NCI-H748 (cell line): ENCODE results near the gene USP25.

ENCODE experiments used
- DNase-seq: peaks from one replicate; lab custom pipeline; 2025; ENCODE audit not compliant: unreplicated experiment; lab: John Stamatoyannopoulos, UW

Gene USP25

GRCh38 chr21:15729674-15730483 is at the start of gene USP25:
Gene USP25 (plus strand): TSS chr21:15729982. CDS start chr21:15730394, 412 bp downstream.
- peak; percentile 86 for DNase-seq

GRCh38 chr21:15682186-15682895 is 47.4 kb upstream of the USP25 start:
- DNase-seq, result no peak

DNA sequence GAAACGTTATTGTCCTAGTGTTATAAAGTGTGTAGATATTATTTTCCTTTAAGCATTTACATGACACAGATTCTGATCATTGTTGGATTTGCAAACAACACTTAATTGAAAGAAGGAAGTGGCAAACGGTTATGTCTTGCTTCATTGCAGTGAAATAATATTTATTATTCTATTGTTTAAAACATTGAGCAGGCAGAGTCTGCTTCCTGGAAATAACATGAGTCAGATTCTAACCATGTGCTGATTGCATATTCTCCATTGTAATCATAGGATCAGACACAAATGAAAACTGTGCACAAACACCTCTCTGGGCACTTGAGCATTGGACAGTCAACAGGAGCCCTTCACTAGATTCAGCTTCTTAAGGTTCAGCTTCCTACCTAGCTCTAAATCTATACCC is 46.8 kb upstream of the USP25 start:
- DNase-seq, result no peak

DNA sequence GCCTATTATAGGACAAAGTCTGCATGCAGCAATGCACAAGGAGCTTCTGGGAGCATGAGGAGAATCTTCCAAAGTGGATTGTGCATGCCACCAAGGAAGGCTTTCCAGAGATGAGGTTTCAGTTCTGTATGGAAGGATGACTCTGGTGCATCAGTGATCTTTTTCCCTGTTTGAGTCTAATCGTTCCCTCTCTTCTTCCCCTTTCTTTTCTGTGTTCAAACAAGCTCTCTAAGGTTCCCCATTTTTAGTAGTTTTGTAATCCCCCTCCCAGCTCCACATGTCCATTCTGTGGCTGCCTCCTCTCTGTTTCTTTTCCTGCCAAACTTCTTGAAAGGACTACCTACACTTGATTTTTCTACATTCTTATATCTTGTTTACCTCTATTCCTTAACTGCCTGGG is 43.3 kb upstream of the USP25 start:
- DNase-seq, result no peak

GRCh38 chr21:15687208-15687607 is 42.6 kb upstream of the USP25 start:
- no peak for DNase-seq

GRCh38 chr21:15688016-15688415 is 41.8 kb upstream of the USP25 start:
- DNase-seq, result no peak

GRCh38 chr21:15688809-15689208 is 41.0 kb upstream of the USP25 start:
- DNase-seq, result no peak

GRCh38 chr21:15692711-15693110 is 37.1 kb upstream of the USP25 start:
- no peak for DNase-seq

GRCh38 chr21:15695241-15695640 is 34.5 kb upstream of the USP25 start:
- DNase-seq, result no peak

- no peak for DNase-seq
Measured at GRCh38 chr21:15701830-15702229, 28.0 kb upstream of the USP25 start.

DNA sequence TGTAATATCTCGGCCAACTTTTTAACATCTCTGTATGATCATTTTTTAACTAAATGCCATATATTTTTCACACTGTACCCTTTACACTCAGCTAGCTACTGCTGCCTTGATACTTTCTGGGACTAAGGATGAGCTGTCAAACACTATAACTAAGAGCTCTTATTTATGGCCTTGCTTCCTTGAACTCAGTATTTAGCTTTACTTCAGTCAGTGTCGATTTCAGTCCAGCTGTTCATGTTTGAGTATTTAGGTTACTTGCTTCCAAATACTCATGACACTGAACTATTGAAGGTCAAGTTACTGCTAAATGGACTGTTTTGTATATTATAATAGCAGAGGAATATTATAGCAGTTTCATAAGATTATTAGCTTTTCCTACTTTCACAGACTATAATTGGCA is 25.9 kb upstream of the USP25 start:
- no peak for DNase-seq

DNA sequence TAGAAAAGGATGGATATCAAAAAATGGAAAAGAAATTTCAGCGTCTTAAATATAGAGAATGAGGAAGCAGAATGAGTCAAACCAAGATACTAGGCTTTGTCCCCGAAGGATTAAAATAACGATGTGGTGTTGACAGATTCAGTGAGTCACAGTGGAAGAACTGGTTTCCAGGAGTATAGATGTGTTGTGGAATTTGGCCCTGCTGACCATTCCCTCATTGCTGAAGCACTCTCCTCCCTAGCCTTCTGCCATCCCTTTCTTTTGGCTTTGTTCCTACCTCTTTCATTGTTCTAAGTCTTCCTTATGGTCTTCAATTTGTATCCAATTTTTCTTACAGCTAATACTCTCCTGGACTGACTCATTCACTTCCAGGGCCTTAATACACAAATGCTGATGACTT is 23.1 kb upstream of the USP25 start:
- no peak for DNase-seq

GRCh38 chr21:15713412-15713811 is 16.4 kb upstream of the USP25 start:
- no peak for DNase-seq

DNA sequence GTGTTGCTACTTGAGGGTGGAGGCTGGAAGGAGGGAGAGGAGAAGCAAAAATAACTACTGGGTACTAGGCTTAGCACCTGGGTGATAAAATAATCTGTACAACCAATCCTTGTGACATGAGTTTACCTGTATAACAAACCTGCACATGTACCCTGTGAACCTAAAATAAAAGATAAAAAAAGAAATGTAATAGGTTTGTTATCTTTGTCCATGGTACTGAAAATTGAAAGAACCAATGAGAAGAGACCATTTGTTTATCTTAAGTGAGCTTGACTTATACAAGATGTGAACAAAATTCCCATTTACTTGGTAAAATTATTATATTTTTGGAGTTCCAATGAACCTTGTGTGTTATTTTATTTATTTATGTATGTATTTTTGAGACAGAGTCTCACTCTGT is 11.1 kb upstream of the USP25 start:
- no peak for DNase-seq

DNA sequence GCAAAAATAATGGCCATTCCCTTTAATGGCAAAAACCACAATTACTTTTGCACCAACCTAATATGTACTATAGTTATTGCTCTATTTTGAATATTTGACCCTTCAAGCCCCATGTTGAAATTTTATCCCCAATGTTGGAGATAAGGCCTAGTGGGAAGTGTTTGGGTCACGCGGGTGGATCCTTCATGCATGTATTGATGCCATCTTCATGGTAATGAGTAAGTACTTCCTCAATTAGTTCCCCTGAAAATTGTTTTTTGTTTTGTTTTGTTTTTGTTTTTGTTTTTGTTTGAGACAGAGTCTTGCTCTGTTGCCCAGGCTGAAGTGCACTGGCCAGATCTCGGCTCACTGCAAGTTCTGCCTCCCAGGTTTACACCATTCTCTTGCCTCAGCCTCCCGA is 9.8 kb upstream of the USP25 start:
- no peak for DNase-seq

DNA sequence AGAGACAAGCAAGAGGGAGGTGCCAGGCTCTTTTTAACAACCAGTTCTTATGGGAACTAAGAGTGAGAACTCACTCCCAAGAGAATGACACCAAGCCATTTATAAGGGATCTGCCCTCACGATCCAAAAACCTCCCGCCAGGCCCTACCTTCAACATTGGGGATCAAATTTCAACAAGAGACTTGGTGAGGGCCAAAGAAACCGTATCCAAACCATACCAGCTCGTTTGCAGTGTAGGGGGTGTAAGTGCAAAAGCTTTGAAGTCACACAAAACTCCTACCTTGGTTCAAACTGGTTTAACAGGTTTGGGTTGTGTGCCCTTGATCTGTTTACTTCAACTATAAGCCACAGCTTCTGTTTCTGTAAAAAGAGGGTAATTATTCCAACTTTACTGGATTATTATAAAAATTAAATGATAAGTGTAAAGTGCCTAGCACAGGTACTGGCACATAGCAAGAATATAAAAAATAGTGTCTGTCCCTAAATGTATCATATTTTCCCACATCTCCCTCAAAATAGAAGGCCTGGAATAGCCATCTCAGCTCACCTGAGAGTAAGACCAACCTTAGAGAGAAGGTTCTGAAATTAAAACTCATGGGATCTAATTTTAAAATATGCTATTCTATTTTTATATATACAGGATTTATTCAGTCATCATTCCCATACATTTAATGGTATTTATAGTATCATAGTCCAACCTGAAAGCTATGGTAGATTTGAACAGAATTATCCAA is 7.0 kb upstream of the USP25 start:
- DNase-seq, result peak; percentile 77

DNA sequence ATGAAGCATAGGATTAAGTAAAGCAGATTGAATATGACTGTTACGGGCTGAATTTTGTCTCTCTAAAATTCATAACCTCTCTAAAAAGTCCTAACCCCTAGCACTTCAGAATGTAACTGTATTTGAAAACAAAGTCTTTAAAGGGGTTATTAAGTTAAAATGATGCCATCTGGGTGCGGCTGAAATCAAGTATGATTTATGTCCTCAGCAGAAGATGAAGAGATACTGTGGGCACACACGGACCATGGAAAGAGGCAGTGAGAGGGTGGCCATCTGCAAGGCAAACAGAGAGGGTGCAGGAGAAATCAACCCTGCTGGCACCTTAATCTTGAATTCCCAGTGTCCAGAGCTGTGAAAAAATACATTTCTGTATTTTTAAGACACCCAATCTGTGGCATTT is 3.8 kb upstream of the USP25 start:
- DNase-seq, result no peak

GRCh38 chr21:15728046-15728445 is 1.7 kb upstream of the USP25 start:
- no peak for DNase-seq

- DNase-seq, result no peak
Measured at GRCh38 chr21:15729346-15729673, 472 bp upstream of the USP25 start.

DNA sequence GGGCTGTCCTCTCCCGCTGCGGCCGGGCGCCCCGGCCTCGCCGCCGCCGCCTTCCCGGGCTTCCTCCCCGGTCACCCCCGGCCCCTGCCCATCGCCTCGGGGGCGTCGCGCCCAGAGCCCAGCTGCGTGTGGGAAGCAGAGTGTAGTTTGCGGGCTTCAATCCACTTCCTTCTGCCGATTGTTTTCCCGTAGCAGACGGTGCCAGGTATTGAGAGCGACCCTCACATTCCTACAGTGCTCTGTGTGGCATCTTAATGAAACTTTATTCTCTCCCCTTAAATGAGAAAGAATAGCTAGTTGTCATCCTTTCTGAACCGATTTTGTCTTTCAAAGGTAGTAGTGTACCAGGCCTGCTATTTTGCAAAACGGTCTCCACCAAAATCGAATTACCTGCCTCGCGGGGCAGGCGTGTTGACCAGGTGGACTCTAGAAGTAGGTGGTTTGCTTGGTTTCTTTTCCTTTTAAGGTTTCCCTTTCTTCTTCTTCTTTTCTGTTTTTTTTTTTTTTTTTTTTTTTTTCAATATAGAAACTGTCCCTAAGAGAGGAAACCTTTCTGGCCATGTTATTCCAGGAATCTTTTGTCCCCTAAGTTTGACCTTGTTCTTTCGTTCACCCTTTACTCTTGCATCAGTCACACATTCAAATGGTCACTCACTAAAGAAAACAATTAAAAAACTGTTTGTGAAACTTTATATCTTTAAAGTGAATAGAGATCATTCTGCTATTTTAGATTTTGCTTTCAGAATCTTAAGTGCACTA is 881 bp downstream of the USP25 start:
- peak; percentile 21 for DNase-seq

- DNase-seq, result no peak
Measured at GRCh38 chr21:15731243-15731613, 1.4 kb downstream of the USP25 start.
